MM.1S (cell line): ENCODE measurements around the gene BMP7.

ENCODE experiments used
- EZH2 ChIP-seq: fragments of 300-600 bp; sonication (generic); optimal IDR thresholded peaks from 2 replicates; pipeline ENCODE3; 2017; ENCODE audit warnings: low read depth, mild to moderate bottlenecking, antibody characterized with exemption, low read length, mixed read lengths
- EZH2phosphoT487 ChIP-seq: fragments of 300-600 bp; sonication (generic); IDR thresholded peaks from 2 replicates; pipeline ENCODE4 v1.6.1; 2018; ENCODE audit warnings: antibody characterized with exemption, low read length
- TF ChIP-seq, protein P1 (sequence below): fragments of 300-600 bp; sonication (generic); IDR thresholded peaks from 2 replicates; pipeline ENCODE4 v1.5.1; 2016; ENCODE audit warnings: antibody characterized with exemption, low read length, mixed read lengths

GRCh38 chr20:57219071-57219677, 47.3 kb downstream of the BMP7 start:
- TF ChIP-seq, protein P1, sequence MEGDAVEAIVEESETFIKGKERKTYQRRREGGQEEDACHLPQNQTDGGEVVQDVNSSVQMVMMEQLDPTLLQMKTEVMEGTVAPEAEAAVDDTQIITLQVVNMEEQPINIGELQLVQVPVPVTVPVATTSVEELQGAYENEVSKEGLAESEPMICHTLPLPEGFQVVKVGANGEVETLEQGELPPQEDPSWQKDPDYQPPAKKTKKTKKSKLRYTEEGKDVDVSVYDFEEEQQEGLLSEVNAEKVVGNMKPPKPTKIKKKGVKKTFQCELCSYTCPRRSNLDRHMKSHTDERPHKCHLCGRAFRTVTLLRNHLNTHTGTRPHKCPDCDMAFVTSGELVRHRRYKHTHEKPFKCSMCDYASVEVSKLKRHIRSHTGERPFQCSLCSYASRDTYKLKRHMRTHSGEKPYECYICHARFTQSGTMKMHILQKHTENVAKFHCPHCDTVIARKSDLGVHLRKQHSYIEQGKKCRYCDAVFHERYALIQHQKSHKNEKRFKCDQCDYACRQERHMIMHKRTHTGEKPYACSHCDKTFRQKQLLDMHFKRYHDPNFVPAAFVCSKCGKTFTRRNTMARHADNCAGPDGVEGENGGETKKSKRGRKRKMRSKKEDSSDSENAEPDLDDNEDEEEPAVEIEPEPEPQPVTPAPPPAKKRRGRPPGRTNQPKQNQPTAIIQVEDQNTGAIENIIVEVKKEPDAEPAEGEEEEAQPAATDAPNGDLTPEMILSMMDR: no peak
- TF ChIP-seq EZH2: no peak
- TF ChIP-seq EZH2phosphoT487: no peak
